ENCODE data around the gene ACER2. TPM values are rescaled to one million over a fixed set of nuclear protein-coding genes. Genes with fewer than 3 reads are reported as not detected.

The ACER2 gene
- total RNA-seq, 1 experiment from 2014 or later: 9.6 TPM

- no peak overlapping the region for H3K14ac ChIP-seq (ENCODE audit: insufficient read depth, low read length)
- no peak for TF ChIP-seq CTCF (conservative IDR thresholded peaks at IDR 0.05)
- no peaks in the 10 kb centered on the region for H3K9me3 Mint-ChIP-seq
These were observed 32.2 kb downstream of the ACER2 start for GRCh38 chr9:19440823-19441580.

More at GRCh38 chr9:19440823-19441580, 32.2 kb downstream of the ACER2 start:
- no peak overlapping the region for H2BK5ac ChIP-seq (ENCODE audit: insufficient read length, low read length)
- Mint-ChIP-seq H3K4me1 (peaks cover 29 to 31% of the 10 kb centered on the region in 2 experiments), H3K27me3 (ENCODE audit: low read depth) (no peaks in the 10 kb centered on the region), H3K36me3 (ENCODE audit: insufficient read depth in 1 of 3, low read depth in 3 of 3) (peaks cover 8 to 52% (median 41%) of the 10 kb centered on the region in 3 experiments), H3K27ac (peak overlapping the region in 2 of 3 experiments; percentile 6 to 29; a peak in 3 of 7 replicates), H3K4me3 (no peak overlapping the region)
- H3K23ac ChIP-seq (ENCODE audit: insufficient read length, low read depth, low read length): no peak overlapping the region
- H3K9me3 ChIP-seq (ENCODE audit: control insufficient read depth, low read depth, low read length): no peaks in the 10 kb centered on the region
- no peak overlapping the region for H3K9ac ChIP-seq (ENCODE audit: extremely low read depth, insufficient read length, low read length)
- H4K91ac ChIP-seq (ENCODE audit: insufficient read length, low read depth, low read length): no peak overlapping the region
- H3K4me2 ChIP-seq (ENCODE audit: insufficient read depth, insufficient read length, low read length): no peak overlapping the region
- H3K18ac ChIP-seq (ENCODE audit: insufficient read length, low read depth, low read length): no peak overlapping the region
- H4K20me1 ChIP-seq (ENCODE audit: control insufficient read depth, insufficient read depth, insufficient read length): no peaks in the 10 kb centered on the region
- no peaks in the 10 kb centered on the region for H3K79me1 ChIP-seq (ENCODE audit: insufficient read depth, low read depth, low read length, poor library complexity, severe bottlenecking)
- no CpG with 5 or more reads among the region's 5 CpGs for WGBS (ENCODE audit: extremely low coverage, insufficient read length, low lambda C conversion rate)
- H2AFZ ChIP-seq (ENCODE audit: low read length): no peak overlapping the region
- no peak overlapping the region for H2BK20ac ChIP-seq (ENCODE audit: low read depth, low read length, poor library complexity, severe bottlenecking)
- no peak overlapping the region for H2AK5ac ChIP-seq (ENCODE audit: insufficient read length, low read length)
- H4K5ac ChIP-seq (ENCODE audit: insufficient read length, low read depth, low read length): no peak overlapping the region
- H3K27ac ChIP-seq (ENCODE audit: insufficient read length, low read depth, low read length): no peak overlapping the region
- H2BK120ac ChIP-seq (ENCODE audit: low read depth, low read length, poor library complexity, severe bottlenecking): no peak overlapping the region
- no peak overlapping the region for H4K8ac ChIP-seq (replicated peaks; ENCODE audit: insufficient read length, low read depth, low read length)
- no peaks in the 10 kb centered on the region for H3K27me3 ChIP-seq (ENCODE audit: insufficient read depth, low read length)
- no peaks in the 10 kb centered on the region for H3K23me2 ChIP-seq (ENCODE audit: insufficient read length, low read depth, low read length, poor library complexity, severe bottlenecking)
- H3K56ac ChIP-seq (ENCODE audit: insufficient read length, low read depth, low read length): no peak overlapping the region
- H3K4ac ChIP-seq (ENCODE audit: low read depth, low read length): no peak overlapping the region
- peaks cover 13% of the 10 kb centered on the region for H3K4me1 ChIP-seq (ENCODE audit: insufficient read depth, low read length)
- no peak overlapping the region for H2BK12ac ChIP-seq (ENCODE audit: insufficient read length, low read depth, low read length)
- no peak for DNase-seq
- no peak overlapping the region for H3T11ph ChIP-seq (ENCODE audit: low read length)
- no peaks in the 10 kb centered on the region for H3K79me2 ChIP-seq (ENCODE audit: insufficient read depth, low read length)
- no peak overlapping the region for H2BK15ac ChIP-seq (ENCODE audit: low read depth, low read length)

All from H9 (cell line).